Spinal cord (tissue), 10 donors: ENCODE results near the gene POU3F3. TPM values are rescaled to one million over a fixed set of nuclear protein-coding genes. Genes with fewer than 3 reads are reported as not detected.

Experiments
- DNase-seq, 6 donors: peaks; one replicate each; pipeline versions ENCODE4 v3.0.0 to v3.0.0-alpha.2; 2013 to 2015; ENCODE audit warnings: low spot score in 6 of 6, low read depth in 4 of 6
- H3K27ac ChIP-seq: one replicate; pipeline ENCODE4 v1.5.1; 2013; ENCODE audit warnings: low read depth, low read length, control low read depth
- H3K27me3 ChIP-seq: one replicate; pipeline ENCODE4 v1.6.1; 2013; ENCODE audit warnings: low read length; ENCODE audit not compliant: control insufficient read depth, insufficient read depth
- H3K36me3 ChIP-seq: one replicate; pipeline ENCODE4 v1.6.1; 2013; ENCODE audit warnings: low read length; ENCODE audit not compliant: control insufficient read depth, insufficient read depth
- H3K4me1 ChIP-seq: one replicate; pipeline ENCODE4 v1.6.1; 2013; ENCODE audit warnings: low read length; ENCODE audit not compliant: control insufficient read depth, insufficient read depth
- H3K4me3 ChIP-seq: one replicate; pipeline ENCODE4 v1.5.1; 2013; ENCODE audit warnings: low read depth, low read length, control low read depth
- H3K9me3 ChIP-seq: one replicate; pipeline ENCODE4 v1.6.1; 2013; ENCODE audit warnings: low read length; ENCODE audit not compliant: control insufficient read depth, insufficient read depth
- WGBS: methylation state at CpG from one replicate; pipeline ENCODE4 v1.1.5; 2013; ENCODE audit warnings: missing lambda C conversion rate; ENCODE audit not compliant: insufficient coverage; 5-methylcytosine and 5-hydroxymethylcytosine counted together
- polyA plus RNA-seq, 2 donors: library from polyadenylated mRNA; unstranded; fragments of 120-200 nt; gene quantifications; one replicate each; pipeline ENCODE4 v1.2.1, GENCODE V29; 2013; ENCODE audit not compliant: insufficient read length in 2 of 2
- total RNA-seq, 2 donors: library from RNA; depleted of rRNA in 1 of 2; stranded (reverse); fragments of 120-200 nt in 1 of 2; fragments of >200 nt in 1 of 2; gene quantifications; one replicate each; pipeline versions ENCODE4 v1.2.3 to v1.2.4, GENCODE V29; 2013 to 2014
- donor health status: healthy.

Gene POU3F3
- total and polyA plus RNA-seq, 4 donors, result 20.5 to 67.8 (median 39.6) TPM

GRCh38 chr2:104831742-104832141 lies 22.2 kb upstream of the POU3F3 start:
- no CpG with 5 or more reads among the region's 1 CpG for WGBS
- peaks cover 2% of the 10 kb centered on the region for H3K27me3 ChIP-seq
- peak in 1 of 6 donors; percentile 44 for DNase-seq
- H3K4me1 ChIP-seq, result peaks cover 12% of the 10 kb centered on the region
- no peaks in the 10 kb centered on the region for H3K36me3 ChIP-seq
- no peak overlapping the region for H3K4me3 ChIP-seq
- no peak overlapping the region for H3K27ac ChIP-seq
- H3K9me3 ChIP-seq, result no peaks in the 10 kb centered on the region

GRCh38 chr2:104834431-104835153 lies 19.3 kb upstream of the POU3F3 start:
- H3K27ac ChIP-seq, result peak overlapping the region; percentile 82
- H3K36me3 ChIP-seq, result no peaks in the 10 kb centered on the region
- H3K9me3 ChIP-seq, result no peaks in the 10 kb centered on the region
- H3K27me3 ChIP-seq, result peaks cover 2% of the 10 kb centered on the region
- 28% methylated on average over 13 of the region's 17 CpGs for WGBS
- H3K4me1 ChIP-seq, result peaks cover 12% of the 10 kb centered on the region
- DNase-seq, result peak in 2 of 6 donors; percentile 75 to 83
- no peak overlapping the region for H3K4me3 ChIP-seq

GRCh38 chr2:104836265-104836664 lies 17.6 kb upstream of the POU3F3 start:
- Histone ChIP-seq H3K27me3 (peaks cover 2% of the 10 kb centered on the region), H3K4me1 (peaks cover 12% of the 10 kb centered on the region), H3K27ac (peak overlapping the region; percentile 82), H3K4me3 (no peak overlapping the region), H3K9me3 (no peaks in the 10 kb centered on the region), H3K36me3 (no peaks in the 10 kb centered on the region)
- peak in 3 of 6 donors; percentile 67 to 92 (median 89) for DNase-seq
- WGBS, result no CpG with 5 or more reads among the region's 3 CpGs

GRCh38 chr2:104836841-104837240 lies 17.1 kb upstream of the POU3F3 start:
- peak in 2 of 6 donors; percentile 57 to 74 for DNase-seq
- no peak overlapping the region for H3K4me3 ChIP-seq
- no CpG with 5 or more reads among the region's 1 CpG for WGBS

GRCh38 chr2:104840156-104840555 lies 13.8 kb upstream of the POU3F3 start:
- H3K27me3 ChIP-seq, result peaks cover 23% of the 10 kb centered on the region

More at GRCh38 chr2:104836841-104837240, 17.1 kb upstream of the POU3F3 start:
- peaks cover 2% of the 10 kb centered on the region for H3K27me3 ChIP-seq
- H3K27ac ChIP-seq, result peak overlapping the region; percentile 82
- peaks cover 12% of the 10 kb centered on the region for H3K4me1 ChIP-seq
- no peaks in the 10 kb centered on the region for H3K36me3 ChIP-seq
- no peaks in the 10 kb centered on the region for H3K9me3 ChIP-seq

GRCh38 chr2:104840893-104841585 lies 12.9 kb upstream of the POU3F3 start:
- Histone ChIP-seq H3K27me3 (peaks cover 30% of the 10 kb centered on the region), H3K27ac (no peak overlapping the region), H3K4me1 (peaks cover 24% of the 10 kb centered on the region), H3K4me3 (no peak overlapping the region), H3K36me3 (no peaks in the 10 kb centered on the region), H3K9me3 (no peaks in the 10 kb centered on the region)
- no CpG with 5 or more reads among the region's 2 CpGs for WGBS
- peak in 2 of 6 donors; percentile 42 to 62 for DNase-seq

More at GRCh38 chr2:104840156-104840555, 13.8 kb upstream of the POU3F3 start:
- Histone ChIP-seq H3K27ac (no peak overlapping the region), H3K36me3 (no peaks in the 10 kb centered on the region), H3K9me3 (no peaks in the 10 kb centered on the region), H3K4me1 (peaks cover 26% of the 10 kb centered on the region), H3K4me3 (no peak overlapping the region)
- no CpG with 5 or more reads among the region's 1 CpG for WGBS
- peak in 2 of 6 donors; percentile 54 to 81 for DNase-seq

- peak overlapping the region; percentile 47 for H3K4me3 ChIP-seq
- no CpG with 5 or more reads among the region's 2 CpGs for WGBS
- H3K4me1 ChIP-seq, result peaks cover 29% of the 10 kb centered on the region
- H3K36me3 ChIP-seq, result no peaks in the 10 kb centered on the region
- DNase-seq, result no peak
- no peaks in the 10 kb centered on the region for H3K9me3 ChIP-seq
- peak overlapping the region; percentile 92 for H3K27ac ChIP-seq
- peaks cover 35% of the 10 kb centered on the region for H3K27me3 ChIP-seq
These were observed 12.2 kb upstream of the POU3F3 start for GRCh38 chr2:104841744-104842143.

GRCh38 chr2:104844807-104845551 lies 8.9 kb upstream of the POU3F3 start:
- H3K27ac ChIP-seq, result peak overlapping the region; percentile 95
- H3K4me3 ChIP-seq, result peak overlapping the region; percentile 61
- WGBS, result under 1% methylated on average over 56 of the region's 56 CpGs
- H3K36me3 ChIP-seq, result no peaks in the 10 kb centered on the region
- peaks cover 29% of the 10 kb centered on the region for H3K4me1 ChIP-seq
- DNase-seq, result peak in 2 of 6 donors; percentile 90 to 92
- no peaks in the 10 kb centered on the region for H3K9me3 ChIP-seq
- peaks cover 47% of the 10 kb centered on the region for H3K27me3 ChIP-seq

- peak overlapping the region; percentile 95 for H3K27ac ChIP-seq
- peak overlapping the region; percentile 61 for H3K4me3 ChIP-seq
- peak in 2 of 6 donors; percentile 78 to 79 for DNase-seq
- no peaks in the 10 kb centered on the region for H3K9me3 ChIP-seq
- WGBS, result 10% methylated on average over 2 of the region's 13 CpGs
- H3K4me1 ChIP-seq, result peaks cover 33% of the 10 kb centered on the region
- no peaks in the 10 kb centered on the region for H3K36me3 ChIP-seq
- H3K27me3 ChIP-seq, result peaks cover 48% of the 10 kb centered on the region
These were observed 8.4 kb upstream of the POU3F3 start for GRCh38 chr2:104845552-104845931.
